Mammary epithelial cell (primary cell): ENCODE measurements around the gene REL.

Experiments used
- EZH2 ChIP-seq: IDR thresholded peaks from 2 replicates; pipeline ENCODE4 v1.6.1; 2012; ENCODE audit warnings: low read length, inconsistent platforms, borderline replicate concordance
- TF ChIP-seq, protein P1 (sequence below), 2 donors: IDR thresholded peaks in 1 of 2; conservative IDR thresholded peaks in 1 of 2; 2 replicates each; pipeline ENCODE4 v1.5.1; 2011 to 2012; ENCODE audit warnings: inconsistent platforms in 2 of 2, low read length in 2 of 2, mild to moderate bottlenecking in 2 of 2, control low read depth in 1 of 2, low read depth in 1 of 2; ENCODE audit not compliant: insufficient read depth in 1 of 2; ENCODE audit errors: extremely low read depth in 1 of 2

DNA sequence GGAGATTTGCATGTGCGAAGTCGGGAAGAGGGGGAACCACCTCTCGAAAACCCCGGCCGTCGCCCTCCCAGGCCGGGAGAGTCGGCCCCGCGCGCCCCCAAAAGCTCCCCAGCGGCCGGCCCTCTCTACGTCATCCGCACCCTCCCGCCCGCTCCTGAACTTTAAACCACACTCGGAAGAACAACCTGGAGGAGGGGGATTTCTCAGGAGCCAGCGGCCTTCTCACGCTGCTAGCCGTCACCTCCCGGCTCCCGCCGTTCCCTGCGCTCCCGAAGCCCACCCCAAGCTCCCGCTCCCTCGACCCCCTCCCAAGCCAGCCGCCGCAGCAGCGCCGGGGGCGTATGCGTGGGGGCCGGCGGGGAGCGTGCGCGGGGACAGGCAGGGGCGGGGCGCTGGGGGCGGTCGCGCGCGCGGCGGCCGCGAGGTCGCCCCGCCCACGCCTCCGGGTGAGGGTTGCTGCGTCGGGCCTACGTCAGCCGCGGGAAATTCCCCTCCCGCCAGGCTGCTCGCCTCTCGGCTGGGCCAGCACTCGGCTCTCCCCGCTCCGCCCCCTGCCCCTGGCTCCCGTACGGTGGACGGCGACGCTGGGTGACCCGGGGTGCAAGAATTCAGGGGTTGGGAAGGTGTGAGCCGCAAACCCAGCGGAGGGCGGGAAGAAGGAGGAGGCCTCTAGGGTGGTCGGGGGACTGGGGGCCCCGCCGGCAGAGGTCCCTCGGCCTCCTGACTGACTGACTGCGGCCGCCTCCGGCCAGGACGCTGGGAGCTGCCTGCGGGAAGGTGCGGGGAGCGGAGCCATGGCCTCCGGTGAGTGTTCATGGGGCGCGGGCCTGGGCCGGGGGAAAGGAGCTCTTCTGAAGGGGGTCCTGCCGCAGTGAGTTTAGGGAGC lies at the start of gene REL:
- TF ChIP-seq, protein P1, sequence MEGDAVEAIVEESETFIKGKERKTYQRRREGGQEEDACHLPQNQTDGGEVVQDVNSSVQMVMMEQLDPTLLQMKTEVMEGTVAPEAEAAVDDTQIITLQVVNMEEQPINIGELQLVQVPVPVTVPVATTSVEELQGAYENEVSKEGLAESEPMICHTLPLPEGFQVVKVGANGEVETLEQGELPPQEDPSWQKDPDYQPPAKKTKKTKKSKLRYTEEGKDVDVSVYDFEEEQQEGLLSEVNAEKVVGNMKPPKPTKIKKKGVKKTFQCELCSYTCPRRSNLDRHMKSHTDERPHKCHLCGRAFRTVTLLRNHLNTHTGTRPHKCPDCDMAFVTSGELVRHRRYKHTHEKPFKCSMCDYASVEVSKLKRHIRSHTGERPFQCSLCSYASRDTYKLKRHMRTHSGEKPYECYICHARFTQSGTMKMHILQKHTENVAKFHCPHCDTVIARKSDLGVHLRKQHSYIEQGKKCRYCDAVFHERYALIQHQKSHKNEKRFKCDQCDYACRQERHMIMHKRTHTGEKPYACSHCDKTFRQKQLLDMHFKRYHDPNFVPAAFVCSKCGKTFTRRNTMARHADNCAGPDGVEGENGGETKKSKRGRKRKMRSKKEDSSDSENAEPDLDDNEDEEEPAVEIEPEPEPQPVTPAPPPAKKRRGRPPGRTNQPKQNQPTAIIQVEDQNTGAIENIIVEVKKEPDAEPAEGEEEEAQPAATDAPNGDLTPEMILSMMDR (conservative IDR thresholded peaks at IDR 0.05 in 1 of 2, IDR thresholded peaks at IDR 0.05 in 1 of 2; ENCODE audit: extremely low read depth in 1 of 2, insufficient read depth in 1 of 2, low read depth in 1 of 2, low read length in 2 of 2): peak in 1 of 2 donors; percentile 12
- no peak for TF ChIP-seq EZH2
